HL-60 (cell line): Measurements from ENCODE around the gene ENTPD2.

Experiments
- DNase-seq, 2 experiments: peaks; one replicate each; pipeline ENCODE4 v3.0.0-alpha.2; 2010 to 2020; ENCODE audit warnings: low read depth in 1 of 2, low spot score in 1 of 2
- H3K27ac ChIP-seq: fragments of 250-450 bp; sonication (Bioruptor Pico); replicated peaks from 2 replicates; pipeline ENCODE4 v1.5.1; 2020; ENCODE audit warnings: mild to moderate bottlenecking, moderate library complexity
- H3K27me3 ChIP-seq: fragments of 250-450 bp; sonication (Bioruptor Pico); 2 replicates; pipeline ENCODE4 v1.5.1; 2021; ENCODE audit warnings: mild to moderate bottlenecking, moderate library complexity; ENCODE audit not compliant: insufficient read depth, poor library complexity, severe bottlenecking
- H3K4me3 ChIP-seq: replicated peaks from 2 replicates; pipeline ENCODE4 v1.5.1; 2011; ENCODE audit warnings: mild to moderate bottlenecking, control low read depth, low read length; ENCODE audit not compliant: insufficient read depth
- CTCF ChIP-seq: IDR thresholded peaks from one replicate; pipeline ENCODE4 v1.5.1; 2011; ENCODE audit warnings: low read length, control low read depth, inconsistent platforms; ENCODE audit not compliant: insufficient read depth
- GABPA ChIP-seq: IDR thresholded peaks from 2 replicates; pipeline ENCODE4 v1.6.1; 2012; ENCODE audit warnings: low read depth
- POLR2AphosphoS5 ChIP-seq: IDR thresholded peaks from 2 replicates; pipeline ENCODE4 v1.6.1; 2012; ENCODE audit warnings: low read depth
- REST ChIP-seq: IDR thresholded peaks from 2 replicates; pipeline ENCODE4 v1.6.1; 2012; ENCODE audit warnings: low read depth; ENCODE audit not compliant: insufficient replicate concordance
- SPI1 ChIP-seq: IDR thresholded peaks from 2 replicates; pipeline ENCODE4 v1.6.1; 2012; ENCODE audit warnings: low read depth, mild to moderate bottlenecking, borderline replicate concordance

Gene ENTPD2

GRCh38 chr9:137057545-137057944 lies 3.7 kb upstream of the ENTPD2 start:
- no peak overlapping the region for H3K4me3 ChIP-seq
- no peak for DNase-seq
- peaks cover 22% of the 10 kb centered on the region for H3K27me3 ChIP-seq
- no peak overlapping the region for H3K27ac ChIP-seq
- TF ChIP-seq CTCF (no peak), GABPA (no peak), SPI1 (no peak), REST (no peak), POLR2AphosphoS5 (no peak)

- H3K4me3 ChIP-seq = no peak overlapping the region
- peaks cover 22% of the 10 kb centered on the region for H3K27me3 ChIP-seq
- no peak for DNase-seq
- TF ChIP-seq GABPA = no peak
- TF ChIP-seq SPI1 = no peak
- TF ChIP-seq CTCF = no peak
- no peak overlapping the region for H3K27ac ChIP-seq
Observed at GRCh38 chr9:137056739-137057415, 3.0 kb upstream of the ENTPD2 start.

GRCh38 chr9:137055385-137056364 lies 1.8 kb upstream of the ENTPD2 start:
- H3K4me3 ChIP-seq = no peak overlapping the region
- H3K27me3 ChIP-seq = peaks cover 29% of the 10 kb centered on the region
- TF ChIP-seq GABPA (no peak), SPI1 (no peak), POLR2AphosphoS5 (no peak), REST (no peak), CTCF (no peak)
- no peak overlapping the region for H3K27ac ChIP-seq
- DNase-seq = no peak
